HepG2 (cell line): ENCODE data around the gene BCLAF1. TPM values are rescaled to one million over a fixed set of nuclear protein-coding genes. Genes with fewer than 3 reads are reported as not detected.

Experiments
- ATAC-seq: fragments of 200-7000 bp; cut with Tn5 transposase; 3 replicates; pipeline ENCODE4 v1.9.1; 2020; ENCODE audit warnings: mild to moderate bottlenecking, moderate library complexity
- BruUV-seq: library from RNA; stranded (reverse); fragments of 400-500 nt; replicated peaks from 2 replicates; lab custom pipeline; 2021; lab: Mats Ljungman, UMichigan
- CTCF ChIA-PET: fragments of 300-600 bp; formaldehyde crosslinking; extraction: SDS; loops from one replicate; lab custom pipeline; 2021; ENCODE audit warnings: low total read pairs, inconsistent platforms, low intra/inter-chr PET ratio; lab: Yijun Ruan, JAX
- POLR2A ChIA-PET: fragments of 350-600 bp; sonication (Branson Sonifier 250); formaldehyde crosslinking; loops from one replicate; lab custom pipeline; 2020; ENCODE audit warnings: antibody characterized with exemption, inconsistent platforms; lab: Yijun Ruan, JAX
- DNase-seq: peaks from one replicate; pipeline ENCODE4 v3.0.0-alpha.2; 2015; ENCODE audit warnings: low spot score
- FAIRE-seq: peaks from 3 replicates; lab custom pipeline; 2011; peaks lifted over from hg19 to GRCh38; lab: Jason Lieb, UNC
- H2AFZ ChIP-seq: one replicate; pipeline ENCODE4 v1.6.1; 2011; ENCODE audit warnings: low read length, inconsistent platforms
- H3K27ac ChIP-seq: fragments of 300-600 bp; 3 replicates; pipeline ENCODE4 v1.8.0; 2011; ENCODE audit warnings: mixed run types, mild to moderate bottlenecking, mixed read lengths, low read length, inconsistent platforms; ENCODE audit not compliant: insufficient read depth; ENCODE audit errors: extremely low read length
- H3K27me3 ChIP-seq, 2 experiments: fragments of 200-600 bp in 1 of 2; 2 replicates in 1 of 2; 3 replicates in 1 of 2; pipeline versions ENCODE4 v1.6.0 to v1.8.0; 2011; ENCODE audit warnings: low read length in 2 of 2, mild to moderate bottlenecking in 2 of 2, moderate library complexity in 2 of 2, inconsistent platforms in 1 of 2; ENCODE audit not compliant: insufficient read depth in 2 of 2, control insufficient read depth in 1 of 2
- H3K36me3 ChIP-seq, 2 experiments: fragments of 200-600 bp in 1 of 2; replicated peaks in 1 of 2; 2 replicates in 1 of 2; 3 replicates in 1 of 2; pipeline versions ENCODE4 v1.5.1 to v1.8.0; 2011; ENCODE audit warnings: low read length in 2 of 2, inconsistent platforms in 1 of 2; ENCODE audit not compliant: insufficient read depth in 2 of 2, control insufficient read depth in 1 of 2
- H3K4me1 ChIP-seq: 2 replicates; pipeline ENCODE4 v1.5.1; 2012; ENCODE audit warnings: low read length, inconsistent platforms; ENCODE audit not compliant: insufficient read depth
- H3K4me2 ChIP-seq: 2 replicates; pipeline ENCODE4 v1.6.0; 2011; ENCODE audit warnings: low read depth, low read length, inconsistent platforms
- H3K4me3 ChIP-seq, 3 experiments: fragments of 200-600 bp in 1 of 3; sonication (generic), shearing (Covaris generic) in 1 of 3; replicated peaks in 1 of 3; 2 replicates each; pipeline ENCODE4 v1.5.1; 2011 to 2016; ENCODE audit warnings: low read length in 3 of 3, inconsistent platforms in 2 of 3, low read depth in 2 of 3, mild to moderate bottlenecking in 2 of 3, control low read depth in 1 of 3, mixed read lengths in 1 of 3; ENCODE audit not compliant: insufficient read depth in 1 of 3
- H3K79me2 ChIP-seq: one replicate; pipeline ENCODE4 v1.6.1; 2011; ENCODE audit warnings: low read length, inconsistent platforms; ENCODE audit not compliant: insufficient read depth
- H3K9ac ChIP-seq: 2 replicates; pipeline ENCODE4 v1.6.0; 2011; ENCODE audit warnings: mild to moderate bottlenecking, low read depth, low read length, inconsistent platforms; ENCODE audit not compliant: insufficient read depth
- H3K9me3 ChIP-seq: 2 replicates; pipeline ENCODE4 v1.5.1; 2012; ENCODE audit warnings: mild to moderate bottlenecking, low read length
- H4K20me1 ChIP-seq: 2 replicates; pipeline ENCODE4 v1.6.0; 2011; ENCODE audit warnings: inconsistent platforms, mild to moderate bottlenecking, low read length, moderate library complexity; ENCODE audit not compliant: insufficient read depth
- PAX8 ChIP-seq: sonication (generic); formaldehyde crosslinking; IDR thresholded peaks from 2 replicates; pipeline ENCODE4 v1.8.0; 2022; ENCODE audit warnings: mild to moderate bottlenecking, missing genetic modification reagents, borderline replicate concordance
- SYNCRIP ChIP-seq: fragments of 200-400 bp; formaldehyde crosslinking; IDR thresholded peaks from 2 replicates; pipeline ENCODE4 v1.6.1; 2018; ENCODE audit warnings: mild to moderate bottlenecking, low read depth, low read length; ENCODE audit not compliant: insufficient read depth
- ZNF687 ChIP-seq: sonication (generic); formaldehyde crosslinking; IDR thresholded peaks from 2 replicates; pipeline ENCODE4 v1.5.1; 2020; ENCODE audit warnings: mild to moderate bottlenecking, missing genetic modification reagents, moderate library complexity
- ZNF691 ChIP-seq: sonication (generic); formaldehyde crosslinking; IDR thresholded peaks from 2 replicates; pipeline ENCODE4 v1.4.0; 2020; ENCODE audit warnings: missing genetic modification reagents, low read depth, mild to moderate bottlenecking, borderline replicate concordance
- ZNF781 ChIP-seq: sonication (generic); formaldehyde crosslinking; IDR thresholded peaks from 2 replicates; pipeline ENCODE4 v1.5.1; 2020; ENCODE audit warnings: borderline replicate concordance, mild to moderate bottlenecking, missing genetic modification reagents; ENCODE audit errors: not compliant biosample characterization
- WGBS: methylation state at CpG from one replicate; pipeline ENCODE4 v1.1.6; 2017; ENCODE audit warnings: low lambda C conversion rate; 5-methylcytosine and 5-hydroxymethylcytosine counted together
- in situ Hi-C: cut with HindIII; loops from 2 replicates; pipeline ENCODE4 v1.10.0; 2017; ENCODE audit warnings: low pct_unique_long_range_greater_than_20kb; ENCODE audit not compliant: extremely low pct_ligation_motif_present
- intact Hi-C: fragments of 100-400 bp; cut with micrococcal nuclease; formaldehyde crosslinking; loops from one replicate; pipeline ENCODE4 v1.10.0; 2022; ENCODE audit not compliant: unreplicated experiment
- polyA plus RNA-seq, 8 experiments: library from polyadenylated mRNA; depleted of rRNA in 3 of 8; stranded (reverse) in 7 of 8; unstranded in 1 of 8; fragments of >200 nt; fragmentation: Illumina TruSeq in 4 of 8; extraction: Trizol in 4 of 8; gene quantifications; 2 replicates each; pipeline versions ENCODE4 v1.2.1 to v1.2.3, GENCODE V29; 2011 to 2016; ENCODE audit warnings: low read depth in 4 of 8, missing spikeins in 1 of 8, mixed read lengths in 1 of 8; ENCODE audit not compliant: insufficient read depth in 1 of 8
- total RNA-seq, 5 experiments: library from RNA; depleted of rRNA; stranded (reverse); fragments of >200 nt; fragmentation: Illumina TruSeq; extraction: Trizol; gene quantifications; 2 replicates each; pipeline ENCODE4 v1.2.3, GENCODE V29; 2016; ENCODE audit warnings: low read depth in 1 of 5

Gene BCLAF1
- total and polyA plus RNA-seq, 2 of the 13 experiments (the other 11 are each of a cell fraction or from before 2014, with no cell fraction given), result 55.3 to 292 TPM

GRCh38 chr6:136334465-136334846, 44.8 kb upstream of the BCLAF1 start:
- Histone ChIP-seq H3K9ac (no peak overlapping the region), H3K4me2 (peak overlapping the region; percentile 33; the same call in 1 of the 2 replicates), H3K4me1 (peaks cover 14% of the 10 kb centered on the region; the same call in 1 of the 2 replicates), H3K79me2 (no peaks in the 10 kb centered on the region), H2AFZ (no peak overlapping the region), H3K36me3 (no peaks in the 10 kb centered on the region), H4K20me1 (no peaks in the 10 kb centered on the region), H3K9me3 (no peaks in the 10 kb centered on the region), H3K27ac (no peak overlapping the region), H3K27me3 (peaks cover 2 to 21% of the 10 kb centered on the region in 2 experiments; a peak in 3 of 5 replicates), H3K4me3 (no peak overlapping the region)
- no peak for TF ChIP-seq SYNCRIP
- TF ChIP-seq ZNF687 (CRISPR knock-in tag), result 0 out of 2 replicates have a peak, but pooled peaks have one; percentile 9
- TF ChIP-seq ZNF781 (CRISPR knock-in tag), result peak; percentile 33
- no peak for TF ChIP-seq ZNF691
- TF ChIP-seq PAX8 (CRISPR knock-in tag), result no peak
- no TSS peak for BruUV-seq
- DNase-seq, result no peak
- FAIRE-seq, result no peak
- in situ Hi-C loops, result no loop called here
- ATAC-seq, result peak; percentile 22
- ChIA-PET POLR2A (no interaction called here), CTCF (no interaction called here)
- 52% methylated on average over 13 of the region's 13 CpGs for WGBS
- intact Hi-C loops, result no loop called here
